GM23338 (cell line): Measurements from ENCODE around the gene LIPT1. TPM values are rescaled to one million over a fixed set of nuclear protein-coding genes. Genes with fewer than 3 reads are reported as not detected.
A peak's percentile ranks its signal among the peaks of the same experiment; 100 is the strongest.

ENCODE experiments used
- ATAC-seq: fragments of 200-7000 bp; cut with Tn5 transposase; 3 replicates; pipeline ENCODE4 v1.9.1; 2020
- DNase-seq: peaks from one replicate; pipeline ENCODE4 v3.0.0-alpha.2; 2015; ENCODE audit warnings: low spot score
- H2AFZ ChIP-seq: fragments of 200-600 bp; sonication (generic); 2 replicates; pipeline ENCODE4 v1.8.0; 2016; ENCODE audit warnings: antibody characterized with exemption, mild to moderate bottlenecking, moderate library complexity
- H3F3A ChIP-seq: fragments of 200-600 bp; sonication (generic); replicated peaks from 2 replicates; pipeline ENCODE4 v1.8.0; 2017; ENCODE audit warnings: antibody characterized with exemption, mixed run types, low read depth
- H3K27ac ChIP-seq: fragments of 200-600 bp; sonication (generic); 2 replicates; pipeline ENCODE4 v1.6.1; 2016; ENCODE audit warnings: low read depth
- H3K27me3 ChIP-seq: fragments of 200-600 bp; sonication (generic); 2 replicates; pipeline ENCODE4 v1.8.0; 2016; ENCODE audit warnings: mild to moderate bottlenecking, mixed run types, moderate library complexity; ENCODE audit not compliant: insufficient read depth
- H3K36me3 ChIP-seq: fragments of 200-600 bp; sonication (generic); 2 replicates; pipeline ENCODE4 v1.8.0; 2016; ENCODE audit warnings: mild to moderate bottlenecking; ENCODE audit not compliant: insufficient read depth
- H3K4me1 ChIP-seq: fragments of 200-600 bp; sonication (generic); 2 replicates; pipeline ENCODE4 v1.8.0; 2016; ENCODE audit warnings: mild to moderate bottlenecking, moderate library complexity; ENCODE audit not compliant: insufficient read depth
- H3K4me2 ChIP-seq: fragments of 200-600 bp; sonication (generic); 2 replicates; pipeline ENCODE4 v1.7.1; 2017; ENCODE audit warnings: mixed run types
- H3K4me3 ChIP-seq: fragments of 200-600 bp; sonication (generic); 2 replicates; pipeline ENCODE4 v1.6.1; 2016; ENCODE audit warnings: mixed run types
- H3K79me2 ChIP-seq: fragments of 200-600 bp; sonication (generic); replicated peaks from 2 replicates; pipeline ENCODE4 v1.8.0; 2017; ENCODE audit warnings: mild to moderate bottlenecking; ENCODE audit not compliant: insufficient read depth
- H3K9me2 ChIP-seq: fragments of 200-600 bp; sonication (generic); 2 replicates; pipeline ENCODE4 v1.8.0; 2017; ENCODE audit not compliant: insufficient read depth
- H4K20me1 ChIP-seq: fragments of 200-600 bp; sonication (generic); replicated peaks from 2 replicates; pipeline ENCODE4 v1.8.0; 2017; ENCODE audit warnings: mild to moderate bottlenecking; ENCODE audit not compliant: insufficient read depth
- H3K27ac Mint-ChIP-seq: 2 replicates; pipeline ENCODE4 v1.8.0; 2020; ENCODE audit warnings: inconsistent platforms, mild to moderate bottlenecking, moderate library complexity, mixed read lengths
- H3K27me3 Mint-ChIP-seq: 3 replicates; pipeline ENCODE4 v1.8.0; 2022; ENCODE audit warnings: low read depth, mild to moderate bottlenecking, moderate library complexity, mixed read lengths, inconsistent platforms; ENCODE audit not compliant: insufficient read depth, poor library complexity
- H3K36me3 Mint-ChIP-seq: 3 replicates; pipeline ENCODE4 v1.8.0; 2021; ENCODE audit warnings: low read depth, mild to moderate bottlenecking, inconsistent platforms, moderate library complexity, mixed read lengths
- H3K4me1 Mint-ChIP-seq: 3 replicates; pipeline ENCODE4 v1.8.0; 2020; ENCODE audit warnings: mild to moderate bottlenecking, inconsistent platforms, mixed read lengths
- H3K4me3 Mint-ChIP-seq: 3 replicates; pipeline ENCODE4 v1.8.0; 2021; ENCODE audit warnings: moderate library complexity, mild to moderate bottlenecking, inconsistent platforms, mixed read lengths
- H3K9me3 Mint-ChIP-seq: 3 replicates; pipeline ENCODE4 v1.8.0; 2020; ENCODE audit warnings: moderate library complexity, mild to moderate bottlenecking, inconsistent platforms, mixed read lengths
- CREB1 ChIP-seq: fragments of 250-450 bp; sonication (Bioruptor Pico); IDR thresholded peaks from 2 replicates; pipeline ENCODE4 v1.5.0; 2020; ENCODE audit warnings: low read depth, mild to moderate bottlenecking, moderate library complexity
- CTCF ChIP-seq, 2 experiments: fragments of 200-600 bp in 1 of 2; sonication (generic) in 1 of 2; conservative IDR thresholded peaks; 2 replicates each; pipeline versions ENCODE4 v1.5.1 to v1.6.1; 2016 to 2017; ENCODE audit warnings: antibody characterized with exemption in 2 of 2, low read depth in 2 of 2, mild to moderate bottlenecking in 2 of 2, moderate library complexity in 1 of 2
- ETS1 ChIP-seq: IDR thresholded peaks from 2 replicates; pipeline ENCODE4 v1.6.1; 2016; ENCODE audit warnings: antibody characterized with exemption
- EZH2 ChIP-seq: fragments of 200-600 bp; sonication (generic); IDR thresholded peaks from one replicate; pipeline ENCODE4 v1.8.0; 2017; ENCODE audit warnings: antibody characterized with exemption, mild to moderate bottlenecking, low read depth; ENCODE audit not compliant: unreplicated experiment
- polyA plus RNA-seq: library from polyadenylated mRNA; unstranded; fragments of >200 nt; fragmentation: Nextera tagmentation; extraction: Ambion mirVana; gene quantifications from 2 replicates; pipeline ENCODE4 v1.2.1, GENCODE V29; 2016
- small RNA-seq: library from RNA; depleted of rRNA; stranded (forward); fragments of <200 nt; gene quantifications from one replicate; pipeline ENCODE3, GENCODE V24; 2014; ENCODE audit warnings: low replicate concordance
- total RNA-seq: library from RNA; depleted of rRNA; stranded (reverse); fragments of >200 nt; shearing (Covaris generic); gene quantifications from 2 replicates; pipeline ENCODE4 v1.2.3, GENCODE V29; 2014; rRNA removed

The LIPT1 gene
- total and polyA plus RNA-seq, 2 experiments from 2014 or later, result 11.5 to 15.4 TPM

- H3K79me2 ChIP-seq, result no peaks in the 10 kb centered on the region
- no peak overlapping the region for H2AFZ ChIP-seq
- no peaks in the 10 kb centered on the region; the same call in 1 of the 2 replicates for H3K9me2 ChIP-seq
- H3K36me3 ChIP-seq, result peaks cover 21% of the 10 kb centered on the region; the same call in 1 of the 2 replicates
- no peak overlapping the region for H3K4me3 Mint-ChIP-seq
- peak; percentile 13 for DNase-seq
- TF ChIP-seq CTCF (conservative IDR thresholded peaks at IDR 0.05; ENCODE audit: low read depth in 2 of 2) (peak in 1 of 2 experiments; percentile 24; a peak in 2 of 4 replicates), ETS1 (no peak)
- no peaks in the 10 kb centered on the region for H3F3A ChIP-seq
- no peak overlapping the region for H3K4me2 ChIP-seq
- ATAC-seq, result no peak
- no peak overlapping the region for H3K27ac Mint-ChIP-seq
- no peaks in the 10 kb centered on the region for H4K20me1 ChIP-seq
- no peaks in the 10 kb centered on the region for H3K4me1 ChIP-seq
- peaks cover 14% of the 10 kb centered on the region for H3K27me3 Mint-ChIP-seq
- H3K27me3 ChIP-seq, result no peaks in the 10 kb centered on the region
- peaks cover 62% of the 10 kb centered on the region for H3K36me3 Mint-ChIP-seq
- no peak overlapping the region for H3K4me3 ChIP-seq
- H3K9me3 Mint-ChIP-seq, result peaks cover 50% of the 10 kb centered on the region
- H3K4me1 Mint-ChIP-seq, result peaks cover 2% of the 10 kb centered on the region; the same call in 1 of the 3 replicates
- no peak overlapping the region for H3K27ac ChIP-seq
Measured at GRCh38 chr2:99201959-99202678, 47.4 kb downstream of the LIPT1 start.

- peaks cover 73% of the 10 kb centered on the region for H3K9me3 Mint-ChIP-seq
- H3K27ac Mint-ChIP-seq, result peak overlapping the region; percentile 96
Measured at GRCh38 chr2:99205491-99205890, 50.7 kb downstream of the LIPT1 start.

More at GRCh38 chr2:99205491-99205890, 50.7 kb downstream of the LIPT1 start:
- no peaks in the 10 kb centered on the region for H4K20me1 ChIP-seq
- H3K36me3 Mint-ChIP-seq, result peaks cover 79% of the 10 kb centered on the region
- DNase-seq, result peak; percentile 73
- no peaks in the 10 kb centered on the region for H3K4me1 ChIP-seq
- H3K4me1 Mint-ChIP-seq, result peaks cover 2% of the 10 kb centered on the region; the same call in 1 of the 3 replicates
- H3K27me3 ChIP-seq, result no peaks in the 10 kb centered on the region
- ATAC-seq, result no peak
- H3K9me2 ChIP-seq, result peaks cover 3% of the 10 kb centered on the region; the same call in 1 of the 2 replicates
- H3K4me3 ChIP-seq, result no peak overlapping the region
- no peaks in the 10 kb centered on the region for H3F3A ChIP-seq
- H3K27me3 Mint-ChIP-seq, result peaks cover 10% of the 10 kb centered on the region
- no peak overlapping the region for H3K27ac ChIP-seq
- H3K4me2 ChIP-seq, result no peak overlapping the region
- no peaks in the 10 kb centered on the region for H3K79me2 ChIP-seq
- 0 out of 2 replicates have a peak, but pooled peaks have one; percentile 2 for TF ChIP-seq CREB1 (CRISPR knock-in tag)
- TF ChIP-seq EZH2, result no peak
- no peak overlapping the region for H2AFZ ChIP-seq
- H3K36me3 ChIP-seq, result peaks cover 21% of the 10 kb centered on the region; the same call in 1 of the 2 replicates
- no peak overlapping the region for H3K4me3 Mint-ChIP-seq

Small RNA genes lying within 50 kb of the gene (small RNA-seq; reads per million reads assigned to genes)
- gene AC092587.1, result not detected

Other genes starting within 250 kb of the LIPT1 start
- gene CRACDL, start 218.7 kb upstream of the LIPT1 start, total RNA-seq, result 0.14 and 0.85 TPM in 2 replicates
- gene CRACDL, start 218.7 kb upstream of the LIPT1 start, polyA plus RNA-seq, result 0.16 and 0.50 TPM in 2 replicates
- gene C2orf15, start 13.3 kb upstream of the LIPT1 start, total RNA-seq, result 6.4 and 8.4 TPM in 2 replicates
- gene C2orf15, start 13.3 kb upstream of the LIPT1 start, polyA plus RNA-seq, result 6.4 and 7.9 TPM in 2 replicates
- 6.4 and 9.9 TPM in 2 replicates for gene TSGA10, start within 50 bp of the LIPT1 start, total RNA-seq
- 23.0 and 24.2 TPM in 2 replicates for gene TSGA10, start within 50 bp of the LIPT1 start, polyA plus RNA-seq
- gene MITD1, start 26.1 kb downstream of the LIPT1 start, total RNA-seq, result 31.4 and 37.9 TPM in 2 replicates
- gene MITD1, start 26.1 kb downstream of the LIPT1 start, polyA plus RNA-seq, result 105 and 107 TPM in 2 replicates
- 46.4 and 51.4 TPM in 2 replicates for gene MRPL30, start 26.2 kb downstream of the LIPT1 start, total RNA-seq
- 53.7 and 59.5 TPM in 2 replicates for gene MRPL30, start 26.2 kb downstream of the LIPT1 start, polyA plus RNA-seq
- gene LYG2, start 100.7 kb downstream of the LIPT1 start, total RNA-seq, result 1.2 TPM in 1 of 2 replicates, not detected in the other
- gene LYG2, start 100.7 kb downstream of the LIPT1 start, polyA plus RNA-seq, result 0.78 and 0.99 TPM in 2 replicates
- 0.35 TPM in 1 of 2 replicates, not detected in the other for gene LYG1, start 146.2 kb downstream of the LIPT1 start, total RNA-seq
- 0.50 and 0.57 TPM in 2 replicates for gene LYG1, start 146.2 kb downstream of the LIPT1 start, polyA plus RNA-seq
- gene TXNDC9, start 181.4 kb downstream of the LIPT1 start, total RNA-seq, result 48.1 and 54.4 TPM in 2 replicates
- gene TXNDC9, start 181.4 kb downstream of the LIPT1 start, polyA plus RNA-seq, result 56.6 and 67.4 TPM in 2 replicates
- 32.5 and 34.2 TPM in 2 replicates for gene EIF5B, start 182.4 kb downstream of the LIPT1 start, total RNA-seq
- gene EIF5B, start 182.4 kb downstream of the LIPT1 start, polyA plus RNA-seq, result 91.2 and 108 TPM in 2 replicates